GM18951 (cell line): ENCODE results near the gene ACACA.
"Not testable (repeated sequence)": the region's sequence is repeated elsewhere in the genome, so short reads cannot be mapped to it uniquely, and the experiment has no call there.

Experiments used
- POLR2A ChIP-seq: IDR thresholded peaks from 4 replicates; pipeline ENCODE4 v1.6.1; 2011; ENCODE audit warnings: mild to moderate bottlenecking; ENCODE audit not compliant: insufficient read length, insufficient read depth; ENCODE audit errors: extremely low read depth
- in situ Hi-C: fragments of 300-500 bp; cut with MboI; formaldehyde crosslinking; loops from one replicate; pipeline ENCODE4 v1.12.0; 2022; ENCODE audit warnings: low sequenced_read_pairs, mixed read lengths, inconsistent platforms; ENCODE audit not compliant: unreplicated experiment

Gene ACACA

DNA sequence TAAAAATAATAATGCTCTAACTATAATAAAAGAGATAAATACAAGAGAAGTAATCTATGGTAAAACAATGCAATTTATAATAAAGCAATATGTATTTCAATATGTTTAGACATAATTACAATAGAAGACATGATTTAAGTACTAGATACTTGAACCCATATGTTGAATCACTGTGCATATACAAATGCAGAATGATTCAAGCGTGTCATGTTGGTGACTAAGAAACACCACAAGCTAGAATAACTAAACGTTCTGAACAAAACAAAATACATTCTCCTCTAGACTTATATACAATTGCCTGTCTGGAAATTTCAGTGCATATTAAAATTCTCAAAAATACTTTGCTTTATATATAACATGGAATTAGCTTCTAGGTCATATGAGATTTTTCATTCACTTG lies 11.2 kb upstream of the ACACA start:
- no peak for TF ChIP-seq POLR2A
- in situ Hi-C loops, result no loop called here

DNA sequence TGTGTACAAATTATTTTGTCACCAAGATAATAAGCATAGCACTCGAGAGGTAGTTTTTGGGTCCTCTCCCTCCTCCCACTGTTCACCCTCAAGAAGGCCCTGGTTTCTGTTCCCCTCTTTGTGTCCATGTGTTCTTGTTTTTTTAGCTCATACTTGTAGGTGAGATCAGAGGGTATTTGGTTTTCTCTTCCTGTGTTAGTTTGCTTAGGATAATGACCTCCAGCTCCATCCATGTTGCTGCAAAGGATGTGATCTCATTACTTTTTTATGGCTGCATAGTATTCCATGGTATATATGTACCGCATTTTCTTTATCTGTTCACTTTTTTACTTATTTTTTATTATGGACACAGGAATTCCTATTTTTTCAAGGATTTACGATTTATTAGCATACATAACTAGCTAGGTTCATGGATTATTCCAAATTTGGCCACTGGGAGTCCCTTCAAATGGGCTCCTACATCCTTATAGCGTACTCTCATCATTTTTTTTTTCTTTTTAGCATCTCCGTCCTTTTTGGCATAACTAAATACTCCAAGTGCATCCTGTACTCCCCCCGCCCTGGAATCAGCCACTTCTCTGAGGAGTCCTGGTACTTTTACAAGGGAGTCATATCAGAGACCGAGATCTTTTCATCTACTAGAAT lies 7.4 kb upstream of the ACACA start:
- no peak for TF ChIP-seq POLR2A

DNA sequence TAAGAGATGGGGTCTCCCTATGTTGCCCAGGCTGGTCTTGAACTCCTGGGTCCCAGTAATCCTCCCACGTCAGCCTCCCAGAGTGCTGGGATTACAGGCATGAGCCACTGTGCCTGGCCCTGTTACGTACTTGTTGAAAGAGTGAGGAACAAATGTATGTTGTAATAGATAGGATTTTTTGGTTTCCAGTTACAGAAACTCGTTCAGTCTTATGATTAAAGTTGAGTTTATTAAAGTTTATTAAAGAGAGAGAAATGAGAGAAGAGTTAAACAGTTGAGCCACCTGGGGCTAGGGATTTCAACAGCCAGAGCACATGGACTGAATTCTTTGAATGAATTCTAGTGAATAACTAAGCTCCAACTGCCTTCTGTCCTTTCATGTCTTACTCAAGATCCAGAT lies 3.7 kb upstream of the ACACA start:
- in situ Hi-C loops, result no loop called here

More for the DNA sequence above, 7.4 kb upstream of the ACACA start:
- in situ Hi-C loops, result no loop called here

DNA sequence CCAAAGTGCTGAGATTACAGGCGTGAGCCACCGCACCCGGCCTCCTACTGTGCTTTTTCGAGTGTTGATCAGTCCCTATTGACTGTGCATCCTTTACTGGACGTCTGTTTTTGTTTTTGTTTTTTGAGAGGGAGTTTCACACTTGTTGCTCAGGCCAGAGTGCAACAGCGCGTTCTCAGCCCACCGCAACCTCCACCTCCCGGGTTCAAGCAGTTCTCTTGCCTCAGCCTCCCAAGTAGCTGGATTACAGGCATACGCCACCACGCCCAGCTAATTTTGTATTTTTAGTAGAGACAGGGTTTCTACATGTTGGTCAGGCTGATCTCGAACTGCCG lies 1.5 kb upstream of the ACACA start:
- in situ Hi-C loops, result not testable (repeated sequence)

More for the DNA sequence above, 3.7 kb upstream of the ACACA start:
- TF ChIP-seq POLR2A, result no peak

DNA sequence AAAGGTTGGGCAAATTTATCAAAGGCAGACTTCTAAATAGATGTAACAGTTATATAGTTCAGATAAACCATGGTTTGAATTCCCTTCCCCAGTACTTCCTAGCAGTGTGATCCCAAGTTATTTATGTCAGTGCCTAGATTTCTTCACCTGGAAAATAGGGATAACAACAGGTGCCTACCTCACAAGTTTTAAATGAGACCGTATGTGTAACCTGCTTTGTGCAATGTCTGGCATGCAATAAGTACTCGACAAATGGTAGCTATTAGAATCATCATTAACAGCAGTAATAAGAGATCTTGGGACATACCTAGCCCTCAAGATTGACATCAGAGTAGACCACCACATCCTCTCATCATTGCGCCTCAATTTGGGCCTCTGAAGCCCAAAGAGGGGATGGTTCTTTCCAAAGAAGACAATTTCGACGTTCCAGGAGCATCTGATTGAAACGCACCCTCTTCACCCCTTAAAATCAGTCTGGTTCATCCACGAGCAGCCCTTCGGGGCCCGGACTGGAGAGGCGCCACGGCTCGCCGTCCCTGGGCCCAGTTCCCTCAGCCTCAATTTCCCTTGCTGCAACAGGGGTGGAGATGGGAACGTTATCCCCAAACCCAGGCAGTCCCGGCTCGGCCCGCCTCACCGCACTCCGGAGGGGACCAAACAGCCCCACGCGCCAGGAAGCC lies 541 bp downstream of the ACACA start:
- in situ Hi-C loops, result no loop called here
- TF ChIP-seq POLR2A, result no peak

DNA sequence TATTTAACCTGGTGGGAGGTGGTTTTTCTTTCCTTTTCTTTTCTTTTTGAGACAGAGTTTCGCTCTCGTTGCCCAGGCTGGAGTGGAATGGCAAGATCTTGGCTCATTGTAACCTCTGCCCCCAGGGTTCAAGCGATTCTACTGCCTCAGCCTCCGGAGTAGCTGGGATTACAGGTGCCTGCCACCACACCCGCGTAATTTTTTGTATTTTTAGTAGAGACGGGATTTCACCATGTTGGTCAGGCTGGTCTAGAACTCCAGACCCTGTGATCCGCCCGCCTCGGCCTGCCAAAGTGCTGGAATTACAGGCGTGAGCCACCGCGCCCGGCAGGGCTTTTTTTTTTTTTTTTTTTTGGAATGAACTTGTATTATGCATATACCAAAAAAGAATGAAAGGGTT lies 1.1 kb downstream of the ACACA start:
- in situ Hi-C loops, result not testable (repeated sequence)

DNA sequence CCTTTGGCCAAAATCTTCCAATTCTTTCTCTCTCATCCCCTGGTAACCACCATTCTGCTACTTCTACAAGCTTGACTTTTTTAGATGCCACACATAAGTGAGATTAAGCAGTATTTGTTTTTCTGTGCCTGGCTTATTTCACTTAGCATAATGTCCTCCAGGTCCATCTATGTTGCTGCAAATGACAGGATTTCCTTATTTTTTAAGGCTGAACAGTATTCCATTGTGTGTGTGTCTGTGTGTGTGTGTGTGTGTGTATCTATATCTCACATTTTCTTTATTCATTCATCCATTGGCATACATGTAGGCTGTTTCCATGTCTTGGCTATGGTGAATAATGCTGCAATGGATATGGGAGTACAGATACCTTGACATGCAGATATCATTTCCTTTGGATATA lies 6.1 kb downstream of the ACACA start:
- in situ Hi-C loops, result no loop called here
- TF ChIP-seq POLR2A, result no peak

DNA sequence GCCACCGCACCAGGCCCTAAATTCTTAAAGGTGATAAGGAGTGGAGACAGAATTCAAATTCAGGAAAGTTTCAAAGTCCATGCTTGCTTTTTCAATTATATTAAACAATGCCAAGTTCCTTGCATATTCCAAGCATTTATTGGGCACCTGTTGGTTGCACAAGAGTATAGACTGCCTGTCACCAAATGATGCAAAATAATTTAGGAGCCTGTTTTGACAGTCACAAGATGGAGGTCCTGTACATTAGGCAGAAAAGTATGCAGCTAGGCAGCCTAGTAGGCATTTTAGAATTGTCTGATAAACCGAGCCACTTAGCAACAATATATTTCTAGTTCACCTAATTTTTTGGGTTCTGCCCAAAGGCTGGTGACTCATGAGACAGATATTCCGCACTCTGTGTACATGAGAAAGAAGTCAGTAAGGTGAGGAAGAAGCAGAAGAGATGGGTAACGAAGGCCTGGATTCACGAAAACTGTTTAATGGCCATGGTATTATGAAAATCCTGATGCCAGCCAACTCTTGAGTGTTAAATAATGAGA lies 7.3 kb downstream of the ACACA start:
- in situ Hi-C loops, result no loop called here
- TF ChIP-seq POLR2A, result no peak

DNA sequence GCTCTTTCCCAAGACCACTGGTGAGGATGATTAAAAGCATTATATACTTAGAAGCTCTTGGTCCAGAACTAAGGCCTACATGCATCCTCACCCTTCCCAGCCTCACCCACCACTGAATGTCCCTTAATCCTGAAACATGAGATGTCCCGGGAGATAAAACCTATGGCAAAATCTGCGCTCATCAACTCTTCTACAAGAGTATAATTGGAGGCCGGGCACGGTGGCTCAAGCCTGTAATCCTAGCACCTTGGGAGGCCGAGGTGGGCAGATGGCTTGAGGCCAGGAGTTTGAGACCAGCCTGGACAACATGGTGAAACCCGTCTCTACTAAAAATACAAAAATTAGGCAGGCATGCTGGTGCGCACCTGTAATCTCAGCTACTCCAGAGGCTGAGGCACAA lies 13.3 kb downstream of the ACACA start:
- TF ChIP-seq POLR2A, result no peak
- in situ Hi-C loops, result no loop called here

DNA sequence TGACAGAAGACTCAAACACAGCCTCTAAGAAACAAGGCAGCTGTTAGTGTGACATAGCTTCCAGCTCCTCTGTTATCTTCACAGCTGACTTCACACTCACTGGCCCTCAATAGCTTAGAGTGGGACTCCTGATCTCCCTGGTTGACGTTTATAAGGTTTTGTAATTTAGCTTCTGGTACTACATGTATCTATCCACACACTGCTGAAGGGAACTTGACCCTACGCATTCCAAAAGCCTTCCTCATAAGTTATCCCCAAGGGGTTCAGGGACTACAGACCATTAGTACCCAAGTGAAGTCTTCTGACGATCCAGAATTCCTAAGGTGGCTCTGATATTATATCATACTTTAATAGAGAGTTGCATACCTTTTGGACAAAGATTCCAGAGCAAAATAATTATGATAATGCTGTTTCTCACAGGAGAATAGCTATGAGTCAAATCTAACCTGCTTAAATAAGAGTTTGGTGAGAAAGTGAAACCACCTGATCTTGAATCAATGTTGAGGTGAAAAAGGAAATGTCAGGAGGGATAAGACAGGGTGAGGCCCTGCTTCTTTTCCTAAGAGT lies 14.5 kb downstream of the ACACA start:
- in situ Hi-C loops, result no loop called here
- TF ChIP-seq POLR2A, result no peak

DNA sequence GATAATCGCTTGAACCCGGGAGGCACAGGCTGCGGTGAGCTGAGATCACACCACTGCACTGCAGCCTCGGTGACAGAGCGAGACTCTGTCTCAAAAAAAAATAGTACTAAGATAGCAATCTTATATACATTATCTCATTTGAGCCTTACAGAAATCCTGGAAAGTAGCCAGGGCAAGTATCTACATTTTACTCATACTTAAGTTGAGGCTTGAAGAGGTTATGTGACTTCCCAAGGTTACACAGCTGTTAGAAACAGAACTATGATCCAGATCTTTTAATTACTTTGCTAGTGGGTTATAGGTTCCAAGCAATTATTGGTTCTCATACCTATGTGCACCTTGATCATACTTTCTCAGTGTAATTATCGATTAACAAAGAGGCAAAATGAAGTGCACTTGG lies 15.5 kb downstream of the ACACA start:
- TF ChIP-seq POLR2A, result no peak
- in situ Hi-C loops, result no loop called here

DNA sequence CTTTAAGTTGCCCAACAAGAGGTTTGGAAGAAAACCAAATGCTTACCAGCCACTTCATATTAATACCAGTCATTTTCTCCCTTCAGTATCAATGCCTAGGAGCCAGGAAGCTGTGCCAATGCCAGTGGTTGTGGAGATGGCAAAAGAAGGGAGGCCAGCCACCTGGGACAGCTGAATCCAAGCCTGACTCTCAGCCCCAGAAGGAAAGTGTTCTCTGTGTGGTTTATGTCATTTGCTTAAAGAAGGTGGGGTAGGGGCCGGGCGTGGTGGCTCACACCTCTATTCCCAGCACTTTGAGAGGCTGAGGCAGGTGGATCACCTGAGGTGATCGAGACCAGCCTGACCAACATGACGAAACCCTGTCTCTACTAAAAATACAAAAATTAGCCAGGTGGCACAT lies 17.5 kb downstream of the ACACA start:
- no peak for TF ChIP-seq POLR2A
- in situ Hi-C loops, result no loop called here

DNA sequence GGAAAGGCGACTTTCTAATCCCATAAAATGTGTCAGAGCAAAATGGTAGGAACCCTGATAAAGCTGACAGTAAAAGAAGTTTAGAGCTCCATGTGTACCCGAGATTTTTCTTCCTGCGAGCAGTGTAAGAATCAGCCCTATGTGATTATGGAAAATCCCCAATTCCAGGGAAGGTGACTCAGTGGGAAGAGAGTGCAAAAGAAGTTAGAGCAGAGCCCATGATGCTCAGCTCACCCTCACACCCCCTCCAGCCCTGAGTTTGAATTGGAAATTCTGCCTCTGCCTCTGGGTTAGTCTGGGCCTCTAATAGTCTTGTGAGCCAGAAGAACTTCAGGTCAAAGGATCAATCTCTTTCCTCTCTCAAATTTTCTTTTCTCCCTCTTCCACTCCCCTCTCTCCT lies 18.4 kb downstream of the ACACA start:
- TF ChIP-seq POLR2A, result no peak

DNA sequence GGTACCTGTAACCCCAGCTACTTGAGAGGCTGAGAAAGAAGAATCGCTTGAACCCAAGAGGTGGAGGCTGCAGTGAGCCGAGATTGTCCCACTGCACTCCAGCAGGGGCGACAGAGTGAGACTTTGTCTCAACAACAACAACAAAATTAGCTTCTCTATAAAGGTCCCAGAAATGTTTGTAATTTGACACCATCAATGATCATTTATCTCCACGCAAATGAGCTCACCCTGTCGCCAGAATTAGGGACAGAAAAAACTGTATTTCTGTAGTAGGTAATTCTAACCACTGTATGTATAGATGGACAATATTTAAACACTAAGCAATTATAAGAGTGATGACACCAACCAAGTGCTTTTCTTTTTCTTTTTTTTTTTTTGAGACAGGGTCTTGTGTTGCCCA lies 20.2 kb downstream of the ACACA start:
- no peak for TF ChIP-seq POLR2A
- in situ Hi-C loops, result no loop called here

More for the DNA sequence above, 18.4 kb downstream of the ACACA start:
- in situ Hi-C loops, result no loop called here
